Astrocyte of the spinal cord (primary cell): ENCODE results near the gene PGLYRP2.

Source experiments
- DNase-seq: peaks from one replicate; pipeline ENCODE4 v3.0.0; 2011; ENCODE audit warnings: low read depth, low spot score
- H3K4me3 ChIP-seq: 2 replicates; pipeline ENCODE4 v1.5.1; 2011; ENCODE audit warnings: low read depth, mild to moderate bottlenecking, low read length, moderate library complexity
- CTCF ChIP-seq: IDR thresholded peaks from 2 replicates; pipeline ENCODE4 v1.5.1; 2012; ENCODE audit warnings: low read depth, mild to moderate bottlenecking, low read length, inconsistent platforms
- in situ Hi-C: cut with HindIII; loops from 2 replicates; pipeline ENCODE4 v1.10.0; 2017; ENCODE audit warnings: low sequenced_read_pairs

PGLYRP2 gene

DNA sequence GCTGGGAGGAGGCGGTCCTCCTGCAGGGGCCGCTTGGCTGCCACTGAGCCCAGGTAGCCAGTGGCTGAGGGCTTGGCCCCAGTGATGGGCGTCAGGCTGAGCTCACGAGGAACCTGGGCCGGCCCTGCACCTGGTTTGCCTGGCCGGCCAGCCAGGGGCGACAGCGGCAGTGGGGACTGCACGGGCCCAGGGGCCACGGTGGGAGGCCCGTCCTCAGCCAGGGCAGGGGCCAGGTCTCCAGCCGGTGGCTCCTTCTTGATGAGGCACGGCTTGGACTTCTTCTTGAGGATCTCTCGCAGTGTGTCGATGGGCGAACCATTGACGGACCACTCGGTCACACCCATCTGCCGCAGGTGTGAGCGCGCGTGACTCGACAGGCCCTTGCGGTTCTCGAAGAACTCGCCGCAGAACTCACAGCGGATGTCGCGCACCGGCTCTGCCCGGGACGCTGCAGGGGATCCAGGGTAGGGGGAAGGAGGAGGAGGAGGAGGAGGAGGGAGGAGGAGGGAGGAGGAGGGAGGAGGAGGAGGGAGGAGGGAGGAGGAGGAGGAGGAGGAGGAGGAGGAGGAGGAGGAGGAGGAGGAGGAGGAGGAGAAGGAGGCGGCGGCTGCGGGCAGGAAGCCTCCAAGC is 53.9 kb downstream of the PGLYRP2 start:
- DNase-seq: no peak
- H3K4me3 ChIP-seq: no peak overlapping the region
- in situ Hi-C loops: no loop called here
- no peak for TF ChIP-seq CTCF

DNA sequence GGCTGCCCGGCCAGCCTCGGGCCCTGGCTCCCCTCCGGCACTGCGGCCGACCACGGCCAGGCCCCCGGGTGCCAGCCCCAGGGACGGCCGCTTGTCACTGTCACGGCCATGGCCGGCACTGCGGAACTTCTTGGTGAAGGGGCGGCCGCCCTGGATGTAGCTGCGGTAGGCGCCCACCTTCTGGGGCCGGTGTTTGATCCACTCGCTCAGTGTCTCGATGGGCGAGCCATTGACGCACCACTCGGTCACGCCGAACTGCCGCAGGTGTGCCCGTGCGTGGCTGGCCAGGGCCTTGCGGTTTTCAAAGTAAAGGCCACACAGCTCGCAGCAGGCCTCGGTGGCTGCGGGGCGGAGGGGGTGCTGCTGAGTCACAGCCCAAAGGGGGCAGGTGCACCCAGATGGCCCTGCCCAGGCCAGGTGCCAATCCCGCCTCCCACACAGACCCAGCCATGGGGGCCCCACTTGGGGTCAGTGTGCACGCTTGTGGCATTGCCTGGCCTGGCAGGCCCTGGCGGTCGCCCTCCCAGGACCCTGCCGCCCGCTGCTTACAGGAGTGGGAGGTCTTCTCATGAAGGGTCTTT is 54.5 kb downstream of the PGLYRP2 start:
- no peak for DNase-seq
- no peak overlapping the region for H3K4me3 ChIP-seq
- in situ Hi-C loops: no loop called here
- TF ChIP-seq CTCF: no peak

DNA sequence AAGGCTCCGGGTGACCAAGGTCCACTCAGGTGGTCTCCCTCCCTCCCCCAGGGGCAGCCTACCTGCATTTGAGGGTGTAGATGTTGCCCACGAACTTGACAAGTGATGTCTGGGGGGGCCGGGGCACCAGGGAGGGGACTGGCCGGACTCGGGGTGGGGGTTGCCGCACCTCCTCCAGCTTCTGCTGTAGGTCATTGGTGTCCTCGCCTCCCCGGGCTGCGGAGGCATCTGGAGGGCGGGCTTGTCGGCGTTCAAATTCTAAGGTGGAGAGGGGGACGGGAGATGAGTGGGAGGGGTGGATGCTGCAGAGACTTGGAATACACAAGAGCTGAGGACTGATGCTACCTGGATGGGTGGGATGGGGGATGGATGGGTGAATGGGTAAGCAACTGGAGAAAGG is 55.2 kb downstream of the PGLYRP2 start:
- no peak for DNase-seq
- no peak for TF ChIP-seq CTCF
- no peak overlapping the region for H3K4me3 ChIP-seq
- in situ Hi-C loops: no loop called here

GRCh38 chr19:15423130-15423529 is 56.2 kb downstream of the PGLYRP2 start:
- H3K4me3 ChIP-seq: no peak overlapping the region
- in situ Hi-C loops: no loop called here
- no peak for TF ChIP-seq CTCF
- DNase-seq: no peak

- H3K4me3 ChIP-seq: no peak overlapping the region
- no peak for DNase-seq
- in situ Hi-C loops: no loop called here
- no peak for TF ChIP-seq CTCF
Observed at GRCh38 chr19:15422296-15423075, 56.8 kb downstream of the PGLYRP2 start.

GRCh38 chr19:15421721-15422260 is 57.5 kb downstream of the PGLYRP2 start:
- no peak for DNase-seq
- in situ Hi-C loops: no loop called here
- no peak for TF ChIP-seq CTCF
- no peak overlapping the region for H3K4me3 ChIP-seq
